Cerebellar cortex (tissue), 1 donor: ENCODE data around the gene PRDX2.
"Not testable (repeated sequence)": the region's sequence is repeated elsewhere in the genome, so short reads cannot be mapped to it uniquely, and the experiment has no call there.

Experiments
- DNase-seq: peaks from one replicate; pipeline ENCODE4 v3.0.0-alpha.2; 2015; ENCODE audit warnings: low spot score

Gene PRDX2

DNA sequence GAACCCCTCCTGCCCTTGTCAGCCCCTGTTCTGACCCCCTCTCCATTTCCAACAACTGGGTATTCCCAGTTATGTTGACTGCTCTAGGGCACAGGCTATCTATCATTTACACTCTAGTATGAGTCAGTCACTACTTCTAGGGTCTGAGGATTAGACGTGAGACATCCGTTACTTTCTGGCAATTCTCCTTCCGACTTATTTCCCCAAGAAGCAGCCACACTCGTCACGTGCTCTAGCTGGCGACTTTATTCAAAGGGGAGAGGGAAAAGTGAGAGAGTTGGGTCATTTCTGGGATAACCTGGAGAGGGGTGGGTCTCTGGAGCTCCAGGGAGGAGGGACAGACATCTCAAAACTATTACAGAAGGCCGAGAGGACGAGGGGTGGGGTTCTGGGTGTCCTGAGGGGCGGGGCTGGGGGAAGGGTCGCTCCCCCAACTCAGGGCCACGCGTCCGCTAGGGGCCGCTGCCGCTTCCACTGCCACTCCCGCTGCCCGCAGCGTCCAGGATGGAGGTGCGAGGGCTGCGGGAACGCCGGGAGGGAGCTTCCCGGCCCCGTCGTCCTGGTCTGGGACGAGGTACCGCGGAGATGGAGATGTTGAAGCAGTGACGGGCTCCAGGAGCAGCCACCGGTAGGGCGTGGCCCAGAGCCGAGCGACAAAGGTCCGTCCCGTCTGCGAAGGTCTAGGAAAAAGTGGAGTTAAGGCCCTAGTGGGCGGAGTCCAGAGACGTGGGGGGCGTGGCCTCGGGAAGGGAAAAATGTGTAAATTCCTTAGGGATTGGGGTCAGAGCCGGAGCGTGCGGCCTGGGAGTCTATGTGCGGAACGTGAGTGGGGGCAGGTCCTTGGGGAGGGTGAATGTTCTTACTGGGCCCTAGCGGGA is 23.9 kb upstream of the PRDX2 start:
- DNase-seq: no peak

DNA sequence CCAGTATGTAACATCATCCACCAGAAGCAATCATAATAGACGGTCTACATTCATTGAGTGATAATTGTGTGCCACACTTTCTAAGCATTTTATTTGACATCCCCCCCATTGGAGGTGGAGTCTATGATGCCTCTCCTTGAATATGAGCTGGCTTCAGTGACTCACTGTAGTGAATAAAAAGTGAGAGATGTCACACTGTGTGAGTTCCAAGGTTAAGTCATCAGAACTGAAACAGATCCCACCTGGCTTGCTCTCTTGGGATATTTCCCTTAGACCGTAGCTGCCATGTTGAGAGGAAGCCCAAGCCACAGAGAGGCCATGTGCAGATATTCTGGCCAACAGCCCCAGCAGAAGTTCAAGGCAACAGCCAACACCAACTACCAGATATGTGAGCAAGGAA is 20.2 kb upstream of the PRDX2 start:
- no peak for DNase-seq

DNA sequence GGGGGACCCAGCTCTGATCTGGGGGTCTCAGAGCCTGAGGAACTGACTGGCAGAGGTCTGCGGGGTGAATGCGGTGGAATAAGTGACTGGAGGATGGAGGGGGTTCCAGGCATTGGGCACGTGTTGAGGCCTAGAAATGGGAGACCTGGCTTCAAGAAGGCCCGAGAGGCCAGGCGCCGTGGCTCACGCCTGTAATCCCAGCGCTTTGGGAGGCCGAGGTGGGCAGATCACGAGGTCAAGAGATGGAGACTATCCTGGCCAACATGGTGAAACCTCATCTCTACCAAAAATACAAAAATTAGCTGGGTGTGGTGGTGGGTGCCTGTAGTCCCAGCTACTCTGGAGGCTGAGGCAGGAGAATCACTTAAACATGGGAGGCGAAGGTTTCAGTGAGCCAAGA is 16.2 kb upstream of the PRDX2 start:
- not testable (repeated sequence) for DNase-seq

DNA sequence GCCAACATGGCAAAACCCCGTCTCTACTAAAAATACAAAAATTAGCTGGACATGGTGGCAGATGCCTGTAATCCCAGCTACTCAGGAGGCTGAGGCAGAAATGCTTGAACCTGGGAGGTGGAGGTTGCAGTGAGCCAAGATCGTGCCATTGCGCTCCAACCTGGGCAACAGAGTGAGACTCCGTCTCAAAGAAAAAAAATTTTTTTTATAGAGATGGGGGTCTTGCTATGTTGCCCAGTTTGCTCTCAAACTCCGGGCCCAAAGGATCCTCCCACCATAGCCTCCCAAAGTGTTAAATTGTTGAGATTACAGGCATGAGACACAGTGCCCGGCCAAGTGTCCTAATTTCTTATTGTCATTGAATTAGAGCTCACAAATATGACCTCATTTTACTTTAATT is 15.6 kb upstream of the PRDX2 start:
- DNase-seq: not testable (repeated sequence)

DNA sequence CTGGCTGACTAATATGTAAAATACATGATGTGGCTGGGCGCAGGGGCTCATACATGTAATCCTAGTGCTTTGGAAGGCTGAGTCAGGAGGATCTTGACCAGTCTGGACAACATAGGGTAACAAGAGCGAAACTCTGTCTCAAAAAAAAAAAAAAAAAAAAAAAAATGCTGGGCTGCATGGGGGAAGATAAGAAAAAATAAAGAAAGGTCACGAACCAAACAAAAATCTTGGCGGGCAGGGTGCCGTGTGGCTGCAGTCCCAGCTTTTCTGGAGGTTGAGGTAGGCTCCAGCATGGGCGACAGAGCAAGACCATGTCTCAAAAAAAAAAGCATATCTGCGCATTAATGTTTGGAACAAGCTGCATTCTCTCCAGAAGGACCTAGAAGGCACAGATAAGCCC is 13.5 kb upstream of the PRDX2 start:
- DNase-seq: no peak

DNA sequence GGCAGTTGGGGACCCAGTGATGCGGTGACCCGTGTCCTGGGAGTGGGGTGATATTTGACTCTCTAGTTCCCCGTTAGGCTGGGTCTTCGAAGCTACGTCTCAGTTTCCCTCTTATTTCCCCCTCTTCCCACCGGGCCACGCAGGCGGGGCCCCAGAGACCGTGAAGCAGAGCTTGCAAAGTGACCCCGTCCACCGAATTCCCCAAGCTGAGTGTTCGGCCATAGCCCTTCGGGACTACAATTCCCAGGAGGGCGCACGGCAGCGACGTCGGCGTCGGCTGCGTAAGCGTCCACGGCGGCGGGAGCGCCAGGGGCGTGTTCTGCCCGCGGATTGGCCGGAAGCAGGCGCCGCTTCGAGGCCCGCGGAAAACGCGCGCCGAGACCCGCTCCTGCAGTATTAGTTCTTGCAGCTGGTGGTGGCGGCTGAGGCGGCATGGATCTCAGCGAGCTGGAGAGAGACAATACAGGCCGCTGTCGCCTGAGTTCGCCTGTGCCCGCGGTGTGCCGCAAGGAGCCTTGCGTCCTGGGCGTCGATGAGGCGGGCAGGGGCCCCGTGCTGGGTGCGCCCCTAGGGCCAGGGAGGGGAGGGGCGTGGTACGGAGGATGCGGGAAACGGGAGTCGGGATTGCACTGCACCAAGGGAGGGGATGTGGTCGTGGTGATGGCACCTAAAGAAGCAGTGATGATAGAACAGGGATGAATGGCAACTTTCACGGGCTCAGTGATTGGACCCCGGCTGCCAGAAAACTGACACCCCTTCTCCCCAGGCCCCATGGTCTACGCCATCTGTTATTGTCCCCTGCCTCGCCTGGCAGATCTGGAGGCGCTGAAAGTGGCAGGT is 4.9 kb upstream of the PRDX2 start, which contains the start of gene RNASEH2A:
TSS of gene RNASEH2A (plus strand) at position 343 of the 840 bp plus-strand sequence. CDS start at position 433, 90 bp downstream.
- peak; percentile 91 for DNase-seq

DNA sequence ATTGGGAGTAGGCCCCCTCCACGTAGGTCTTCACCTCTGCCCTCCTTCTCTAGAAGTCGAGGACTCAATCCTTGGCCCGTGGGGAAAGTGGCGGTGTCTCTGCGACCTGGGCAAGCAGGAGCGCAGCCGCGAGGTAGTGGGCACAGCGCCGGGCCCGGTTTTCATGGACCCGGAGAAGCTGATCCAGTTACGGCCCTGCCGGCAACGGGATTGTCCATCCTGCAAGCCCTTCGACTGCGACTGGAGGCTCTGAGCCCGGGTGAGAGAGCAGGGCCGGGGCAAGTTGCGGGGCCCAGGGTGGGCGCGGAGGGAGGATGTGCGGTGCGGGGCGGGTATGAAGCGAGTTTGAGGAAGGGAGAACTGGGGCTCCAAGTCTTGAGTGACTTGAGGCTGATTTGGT is 2.5 kb upstream of the PRDX2 start:
- no peak for DNase-seq

DNA sequence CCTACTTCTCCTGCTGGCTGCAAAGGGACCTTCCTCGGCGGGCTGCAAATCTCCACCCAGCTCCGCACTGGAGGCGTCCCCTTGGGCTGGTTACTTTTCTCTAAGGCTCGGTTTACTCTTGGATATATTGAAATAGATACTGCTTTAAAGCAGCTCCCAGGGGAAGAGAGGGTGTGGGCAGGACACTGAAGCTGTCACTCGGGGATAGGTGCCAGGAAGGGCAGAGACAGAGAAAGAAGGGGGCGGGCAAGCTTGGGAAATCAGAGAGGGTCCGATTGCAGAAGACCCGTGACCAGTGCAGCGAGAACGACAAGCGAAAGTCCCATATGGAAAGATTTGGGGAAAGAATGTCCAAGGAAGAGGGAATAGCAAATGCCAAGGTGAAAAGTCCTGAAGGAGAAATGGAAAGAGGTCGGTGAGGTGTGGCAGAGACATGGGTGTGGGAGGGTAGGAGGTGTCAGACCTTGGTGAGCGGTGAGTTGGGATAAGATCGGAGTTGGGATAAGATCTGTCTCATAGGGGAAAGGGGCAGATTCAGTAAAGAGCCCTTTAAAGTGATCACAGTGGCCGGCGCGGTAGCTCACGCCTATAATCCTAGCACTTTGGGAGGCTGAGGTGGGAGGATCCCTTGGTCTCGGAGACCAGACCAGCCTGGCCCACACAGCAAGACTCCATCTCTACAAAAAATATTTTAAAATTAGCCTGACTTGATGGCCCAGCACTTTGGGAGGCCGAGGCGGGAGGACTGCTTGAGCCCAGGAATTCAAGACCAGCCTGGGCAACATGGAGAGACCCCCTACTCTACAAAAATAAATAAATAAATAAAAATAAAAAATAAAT is 887 bp upstream of the PRDX2 start:
- DNase-seq: peak; percentile 63

DNA sequence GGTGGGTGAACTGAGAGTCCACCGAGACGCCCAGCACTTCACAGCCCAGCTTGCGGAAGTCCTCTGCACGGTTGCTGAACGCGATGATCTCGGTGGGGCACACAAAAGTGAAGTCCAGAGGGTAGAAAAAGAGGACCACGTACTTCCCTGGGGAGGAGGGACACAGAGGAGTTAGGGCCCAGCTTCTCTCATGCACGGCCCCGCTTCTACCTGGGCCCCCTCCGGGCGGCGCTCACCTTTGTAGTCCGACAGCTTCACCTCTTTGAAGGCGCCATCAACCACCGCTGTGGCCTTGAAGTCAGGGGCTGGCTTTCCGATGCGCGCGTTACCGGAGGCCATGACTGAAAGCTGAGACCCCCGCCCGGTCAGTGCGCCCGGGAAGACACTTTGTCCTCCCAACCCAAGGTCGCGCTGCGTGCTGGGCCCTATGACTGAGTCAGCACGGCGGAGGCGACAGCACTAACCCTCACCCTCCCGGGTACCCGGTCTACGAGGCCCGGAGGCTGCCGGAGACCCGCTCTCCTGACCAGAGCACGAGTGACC is 606 bp downstream of the PRDX2 start:
- DNase-seq: peak; percentile 14

DNA sequence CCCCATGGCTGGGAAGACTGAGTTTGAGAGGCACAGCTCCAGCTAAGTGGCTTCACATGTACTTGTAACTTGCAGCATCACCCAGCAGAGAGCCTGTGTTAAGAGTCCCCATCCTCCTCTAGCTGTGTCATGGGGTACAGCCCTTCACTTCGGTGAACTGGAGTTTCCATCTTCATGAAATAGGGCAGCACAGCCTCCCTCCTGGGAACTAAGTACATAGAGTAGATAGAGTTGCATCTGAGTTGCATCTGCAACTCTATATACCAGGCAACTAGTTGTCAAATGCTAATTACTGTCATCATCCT is 1.2 kb downstream of the PRDX2 start:
- DNase-seq: no peak

DNA sequence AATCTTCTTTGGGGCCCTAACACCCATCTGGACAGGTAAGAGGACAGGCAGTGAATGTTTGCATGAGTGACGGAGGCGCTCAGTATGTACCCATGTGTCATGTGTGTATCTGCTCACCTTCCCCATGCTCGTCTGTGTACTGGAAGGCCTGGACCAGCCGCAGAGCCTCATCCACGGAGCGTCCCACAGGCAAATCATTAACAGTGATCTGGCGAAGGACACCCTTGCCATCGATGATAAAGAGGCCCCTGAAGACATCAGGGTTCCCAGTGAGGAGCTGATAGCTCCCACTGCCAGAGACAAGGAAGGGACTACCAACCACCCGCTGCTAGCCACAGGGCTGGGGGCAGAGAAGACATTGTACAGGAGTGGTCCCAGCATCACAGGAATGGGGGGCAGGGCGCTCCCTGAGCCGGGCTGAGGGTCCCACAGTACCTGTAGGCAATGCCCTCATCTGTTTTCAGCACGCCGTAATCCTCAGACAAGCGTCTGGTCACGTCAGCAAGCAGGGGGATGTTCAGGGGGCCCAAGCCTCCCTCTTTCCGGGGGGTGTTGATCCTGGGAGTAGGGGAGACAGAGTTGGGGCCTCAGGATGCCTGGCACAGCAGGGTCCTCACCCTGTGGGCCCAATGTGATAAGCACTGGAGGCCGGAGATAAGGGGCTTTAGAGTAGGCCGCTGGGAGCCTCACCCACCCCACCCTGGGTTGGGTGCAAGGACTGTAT is 1.7 kb downstream of the PRDX2 start:
- DNase-seq: no peak

DNA sequence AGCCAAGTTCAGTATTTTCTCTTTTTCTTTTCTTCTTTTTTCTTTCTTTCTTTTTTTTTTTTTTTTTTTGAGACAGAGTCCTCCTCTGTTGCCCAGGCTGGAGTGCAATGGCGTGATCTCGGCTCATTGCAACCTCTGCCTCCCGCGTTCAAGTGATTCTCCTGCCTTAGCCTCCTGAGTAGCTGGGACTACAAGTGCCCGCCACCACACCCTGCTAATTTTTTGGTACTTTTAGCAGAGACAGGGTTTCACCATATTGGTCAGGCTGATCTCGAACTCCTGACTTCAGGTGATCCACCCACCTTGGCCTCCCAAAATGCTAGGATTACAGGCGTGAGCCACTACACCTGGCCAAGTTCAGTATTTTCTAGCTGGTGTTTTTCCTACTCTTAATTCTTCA is 4.0 kb downstream of the PRDX2 start:
- not testable (repeated sequence) for DNase-seq

DNA sequence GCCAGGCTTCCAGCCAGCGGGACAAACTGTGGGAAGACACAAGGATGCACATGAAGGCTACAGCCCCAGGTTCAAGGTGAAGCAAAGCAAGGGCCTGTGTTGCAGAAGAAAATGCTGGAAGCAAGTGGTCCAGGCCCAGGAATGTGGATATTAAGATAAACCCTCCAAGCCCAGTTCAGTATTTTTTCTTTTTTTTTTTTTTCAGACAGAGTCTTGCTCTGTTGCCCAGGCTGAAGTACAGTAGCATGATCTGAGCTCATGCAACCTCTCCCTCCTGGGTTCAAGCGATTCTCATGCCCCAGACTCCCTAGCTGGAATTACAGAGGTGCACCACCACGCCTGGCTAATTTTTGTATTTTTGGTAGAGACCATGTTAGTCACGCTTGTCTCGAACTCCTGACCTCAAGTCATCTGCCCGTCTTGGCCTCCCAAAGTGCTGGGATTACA is 4.4 kb downstream of the PRDX2 start:
- no peak for DNase-seq

DNA sequence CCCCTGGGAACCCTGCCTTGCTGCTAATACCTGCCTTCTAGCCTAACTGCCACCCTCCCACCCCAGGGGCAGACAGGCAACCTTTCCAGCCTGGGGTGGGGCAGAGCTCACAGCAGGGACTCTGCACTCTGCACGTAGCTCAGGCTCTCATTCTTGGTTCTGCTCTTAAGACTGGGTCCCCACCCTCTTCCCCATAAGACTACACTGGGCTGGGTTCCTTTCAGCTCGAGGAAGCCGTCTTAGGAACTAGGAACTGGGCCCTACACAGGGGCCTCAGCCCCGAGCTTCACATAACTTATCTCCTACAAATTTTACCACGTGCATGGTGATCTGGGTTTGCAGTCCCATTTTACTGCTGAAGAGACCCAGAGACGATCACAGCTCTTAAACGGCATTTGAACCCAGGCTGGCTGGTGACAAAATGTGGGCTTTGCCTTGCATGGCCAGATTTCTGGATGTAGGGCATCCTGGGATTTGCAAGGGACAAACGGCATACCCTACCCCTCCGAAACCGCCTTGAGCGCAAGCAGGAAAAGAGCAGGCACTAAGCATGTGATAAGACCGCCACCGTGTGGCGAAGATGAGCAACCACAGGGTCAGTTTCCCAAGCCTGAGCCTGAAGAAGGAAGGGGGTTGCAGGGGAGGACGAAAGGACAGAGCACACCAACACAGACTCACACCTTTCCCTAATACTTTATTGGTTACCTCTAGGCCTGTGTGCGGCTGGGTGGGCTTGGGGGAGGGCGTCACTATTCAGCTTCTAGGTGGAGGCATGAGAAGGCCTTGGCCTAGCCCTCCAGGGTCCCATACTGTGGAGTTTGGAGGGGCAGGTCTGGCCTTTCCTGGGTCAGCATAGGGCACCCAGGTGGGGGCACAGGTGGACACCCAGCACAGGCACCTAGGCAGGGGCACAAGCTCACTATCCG is 5.2 kb downstream of the PRDX2 start:
- peak; percentile 92 for DNase-seq

DNA sequence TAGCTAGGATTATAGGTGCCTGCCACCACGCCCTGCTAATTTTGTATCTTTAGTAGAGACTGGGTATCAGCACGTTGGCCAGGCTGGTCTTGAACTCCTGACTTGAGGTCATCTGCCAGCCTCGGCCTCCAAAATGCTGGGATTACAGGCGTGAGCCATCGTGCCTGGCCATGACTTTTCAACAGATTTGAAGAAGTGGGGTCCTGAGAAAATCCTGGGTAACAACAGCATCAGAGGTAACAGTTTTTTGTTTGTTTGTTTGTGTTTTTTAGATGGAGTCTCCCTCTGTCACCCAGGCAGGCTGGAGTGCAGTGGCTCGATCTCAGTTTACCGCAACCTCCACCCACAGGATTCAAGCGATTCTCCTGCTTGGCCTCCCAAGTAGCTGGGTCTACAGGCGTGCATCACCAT is 6.6 kb downstream of the PRDX2 start:
- DNase-seq: no peak

DNA sequence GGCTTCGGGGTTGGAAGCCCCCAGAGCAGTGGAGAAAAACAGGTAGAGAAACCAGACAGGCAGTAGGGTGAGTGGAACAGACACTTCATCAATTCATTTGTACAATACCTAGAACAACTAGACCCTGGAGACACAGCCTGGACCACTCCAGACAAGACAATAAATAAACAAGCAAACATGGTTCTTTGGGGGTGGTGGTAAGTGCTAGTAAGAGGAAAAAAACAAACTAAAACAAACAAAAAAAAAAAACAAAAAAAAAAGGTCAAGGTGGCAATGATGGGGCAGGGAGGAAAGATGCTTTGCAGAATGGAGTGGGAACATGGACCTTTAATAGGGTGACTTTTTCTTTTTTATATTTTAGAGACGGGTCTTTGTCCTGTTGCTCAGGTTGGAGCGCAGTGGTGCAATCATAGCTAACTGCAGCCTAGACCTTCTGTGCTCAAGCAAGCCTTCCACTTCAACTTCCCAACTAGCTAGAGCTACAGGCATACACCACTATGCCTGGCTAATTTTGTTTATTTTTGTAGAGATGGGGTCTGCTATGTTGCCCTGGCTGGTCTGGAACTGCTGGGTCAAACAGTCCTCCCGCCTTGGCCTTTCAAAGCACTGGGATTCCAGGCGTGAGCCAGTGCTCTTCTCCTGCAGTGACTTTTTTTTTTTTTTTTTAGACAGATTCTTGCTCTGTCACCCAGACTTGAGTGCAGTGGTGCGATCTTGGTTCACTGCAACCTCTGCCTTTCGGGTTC is 7.2 kb downstream of the PRDX2 start:
- no peak for DNase-seq

DNA sequence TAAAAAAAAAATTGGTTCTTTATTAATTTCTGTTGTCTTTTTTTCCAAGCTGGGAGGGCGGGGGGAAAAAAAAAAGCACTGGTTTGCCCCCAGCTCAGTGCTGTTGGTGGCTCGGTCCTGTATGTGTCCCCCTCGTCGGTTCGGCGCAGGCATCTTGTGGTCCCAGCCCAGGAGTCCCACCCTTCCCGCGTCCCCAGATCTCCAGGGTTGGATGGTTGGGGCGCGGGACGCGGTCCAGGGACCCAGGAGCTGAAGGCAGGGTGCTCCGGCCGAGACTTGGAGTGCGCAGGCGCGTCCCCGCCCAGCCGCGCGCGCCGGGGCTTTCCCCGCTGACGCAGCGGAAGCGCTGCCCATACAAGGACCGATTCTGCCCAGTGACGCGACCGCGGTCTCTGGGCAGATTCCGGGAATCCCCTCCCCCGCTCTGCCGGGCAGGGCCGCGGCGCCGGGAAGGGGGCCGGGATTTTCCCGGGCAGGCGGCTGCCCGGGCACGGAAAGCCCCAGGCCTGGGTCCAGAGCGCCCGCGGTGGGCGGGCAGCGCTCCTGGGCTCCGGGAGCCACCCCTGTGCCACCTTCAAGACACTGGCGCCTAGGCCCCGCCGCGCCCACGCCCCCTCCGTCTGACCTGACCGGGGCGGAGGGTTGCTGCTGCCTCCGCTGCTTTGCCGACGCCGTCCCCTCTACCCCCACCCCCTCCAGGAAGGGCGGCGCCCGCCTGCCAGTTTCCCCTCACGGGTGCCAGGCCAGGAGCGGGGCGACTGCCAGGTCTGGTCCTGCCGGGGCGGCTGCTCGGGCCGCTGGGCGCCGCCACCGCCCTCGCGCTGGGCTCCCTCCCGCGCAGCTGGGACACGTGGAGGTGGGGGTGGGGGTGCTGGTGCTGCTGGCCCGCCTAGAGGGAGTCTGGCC is 8.1 kb downstream of the PRDX2 start:
- DNase-seq: peak; percentile 92

DNA sequence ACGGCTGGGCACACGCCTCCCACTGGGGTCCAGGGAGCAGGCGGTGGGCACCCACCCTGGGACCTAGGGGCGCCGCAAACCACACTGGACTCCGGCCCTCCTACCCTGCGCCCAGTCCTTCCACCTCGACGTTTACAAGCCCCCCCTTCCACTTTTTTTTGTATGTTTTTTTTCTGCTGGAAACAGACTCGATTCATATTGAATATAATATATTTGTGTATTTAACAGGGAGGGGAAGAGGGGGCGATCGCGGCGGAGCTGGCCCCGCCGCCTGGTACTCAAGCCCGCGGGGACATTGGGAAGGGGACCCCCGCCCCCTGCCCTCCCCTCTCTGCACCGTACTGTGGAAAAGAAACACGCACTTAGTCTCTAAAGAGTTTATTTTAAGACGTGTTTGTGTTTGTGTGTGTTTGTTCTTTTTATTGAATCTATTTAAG is 8.7 kb downstream of the PRDX2 start:
- DNase-seq: no peak
